ENCODE measurements around the gene UCN. TPM values are rescaled to one million over a fixed set of nuclear protein-coding genes. Genes with fewer than 3 reads are reported as not detected.
"Not testable (repeated sequence)": the region's sequence is repeated elsewhere in the genome, so short reads cannot be mapped to it uniquely, and the experiment has no call there.

Gene UCN
- total RNA-seq, 1 experiment from 2014 or later = 4.4 TPM

- Histone ChIP-seq H3K27me3 (ENCODE audit: control insufficient read depth, insufficient read depth, low read length) (no peaks in the 10 kb centered on the region), H3K4me3 (ENCODE audit: low read depth in 2 of 2, low read length in 2 of 2) (peak overlapping the region; percentile 31 to 55), H3K9me3 (ENCODE audit: control insufficient read depth, insufficient read depth, low read depth, low read length) (no peaks in the 10 kb centered on the region), H3K4me1 (ENCODE audit: control insufficient read depth, insufficient read depth, low read length) (no peaks in the 10 kb centered on the region), H3K36me3 (ENCODE audit: control insufficient read depth, insufficient read depth, low read length) (no peaks in the 10 kb centered on the region), H3K27ac (ENCODE audit: low read length) (peak overlapping the region; percentile 45; the same call in 1 of the 2 replicates)
- in situ Hi-C loops (cut with HindIII; ENCODE audit: low pct_unique_long_range_greater_than_20kb, low sequenced_read_pairs) = no loop called here
- BruUV-seq (replicated peaks) = no TSS peak
- POLR2A ChIA-PET = interaction anchor here (0.6 to 0.8 kb wide), 2 partner anchors 11 to 366 kb away, joined by 4 read pairs; no protein-coding TSS in a partner anchor
- intact Hi-C loops (cut with micrococcal nuclease; ENCODE audit: unreplicated experiment) = no loop called here
- DNase-seq (ENCODE audit: low read depth, low spot score) (no peak), ATAC-seq (peak; percentile 76)
- TF ChIP-seq CTCF (IDR thresholded peaks at IDR 0.05) (peak; percentile 93), POLR2AphosphoS5 (IDR thresholded peaks at IDR 0.05; ENCODE audit: low read depth, low read length) (no peak)
- CTCF ChIA-PET = interaction anchor here (0.6 to 1.8 kb wide), 15 partner anchors 11 to 371 kb away, joined by 3 to 11 read pairs (median 4); partner anchors contain the start of genes MPV17 and SLC30A3
These were observed 4.9 kb downstream of the UCN start for GRCh38 chr2:27303093-27304025.

DNA sequence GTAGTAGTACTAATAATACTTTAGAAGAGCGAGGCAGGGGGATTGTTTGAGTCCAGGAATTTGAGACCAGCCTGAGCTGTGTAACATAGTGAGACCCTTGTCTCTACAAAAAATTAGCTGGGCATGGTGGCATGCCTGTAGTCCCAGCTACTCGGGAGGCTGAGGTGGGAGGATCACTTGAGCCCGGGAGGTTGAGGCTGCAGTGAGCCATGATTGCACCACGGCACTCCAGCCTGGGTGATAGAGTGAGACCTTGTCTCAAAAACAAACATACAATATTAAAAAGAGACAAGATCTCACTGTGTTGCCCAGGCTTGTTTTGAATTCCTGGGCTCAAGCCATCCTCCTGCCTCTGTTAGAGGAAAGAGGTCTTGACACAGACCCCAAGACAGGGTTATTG lies 7.6 kb downstream of the UCN start:
- in situ Hi-C loops (cut with HindIII; ENCODE audit: low pct_unique_long_range_greater_than_20kb, low sequenced_read_pairs); H3K27me3 ChIP-seq (ENCODE audit: control insufficient read depth, insufficient read depth, low read length); intact Hi-C loops (cut with micrococcal nuclease; ENCODE audit: unreplicated experiment); H3K4me3 ChIP-seq (ENCODE audit: low read depth in 2 of 2, low read length in 2 of 2); H3K27ac ChIP-seq (ENCODE audit: low read length); H3K36me3 ChIP-seq (ENCODE audit: control insufficient read depth, insufficient read depth, low read length); ATAC-seq; POLR2A ChIA-PET; BruUV-seq (replicated peaks); H3K4me1 ChIP-seq (ENCODE audit: control insufficient read depth, insufficient read depth, low read length); DNase-seq (ENCODE audit: low read depth, low spot score); CTCF ChIA-PET; H3K9me3 ChIP-seq (ENCODE audit: control insufficient read depth, insufficient read depth, low read depth, low read length): not testable (repeated sequence)

DNA sequence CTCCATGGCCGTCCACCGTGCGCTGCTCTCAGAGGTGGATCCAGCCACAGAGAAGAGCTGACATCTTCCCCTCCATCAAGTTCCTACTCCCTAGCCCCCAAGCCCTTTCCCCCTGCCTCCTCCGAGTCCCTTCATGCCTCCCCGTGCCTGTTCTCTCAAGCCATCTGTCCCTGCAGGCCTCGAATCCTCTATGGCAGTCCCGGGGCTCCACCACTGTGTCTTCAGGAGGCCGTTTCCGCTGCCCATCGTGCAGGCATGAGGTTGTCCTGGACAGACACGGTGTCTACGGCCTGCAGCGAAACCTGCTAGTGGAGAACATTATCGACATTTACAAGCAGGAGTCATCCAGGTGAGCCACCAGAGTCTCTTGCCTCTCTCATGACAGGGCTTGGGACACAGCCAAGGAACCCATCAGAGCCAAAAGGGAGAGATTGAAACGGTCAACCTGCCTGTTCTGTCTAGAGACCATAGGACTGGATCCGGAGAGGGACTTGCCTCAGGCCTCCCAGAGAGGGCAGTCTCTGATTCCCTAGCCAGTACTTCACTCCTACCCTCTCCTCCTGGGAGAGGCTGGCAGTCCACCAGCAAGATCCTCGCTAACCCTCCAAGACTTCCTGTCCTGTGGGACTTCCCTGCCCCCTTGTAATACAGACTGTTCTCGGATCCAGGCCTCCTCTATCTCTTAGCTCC lies 9.7 kb downstream of the UCN start:
- H3K27ac ChIP-seq (ENCODE audit: low read length) = no peak overlapping the region
- peaks cover 1% of the 10 kb centered on the region; the same call in 1 of the 2 replicates for H3K4me1 ChIP-seq (ENCODE audit: control insufficient read depth, insufficient read depth, low read length)
- no peaks in the 10 kb centered on the region for H3K27me3 ChIP-seq (ENCODE audit: control insufficient read depth, insufficient read depth, low read length)
- CTCF ChIA-PET = interaction anchor here (0.5 to 1.5 kb wide), 3 partner anchors 19 to 31 kb away, joined by 3 to 8 read pairs (median 3); partner anchors contain the start of gene MPV17
- H3K4me3 ChIP-seq (ENCODE audit: low read depth in 2 of 2, low read length in 2 of 2) = no peak overlapping the region
- ATAC-seq (peak; percentile 42; the same call in 1 of the 2 replicates), DNase-seq (ENCODE audit: low read depth, low spot score) (no peak)
- no peaks in the 10 kb centered on the region for H3K36me3 ChIP-seq (ENCODE audit: control insufficient read depth, insufficient read depth, low read length)
- H3K9me3 ChIP-seq (ENCODE audit: control insufficient read depth, insufficient read depth, low read depth, low read length) = no peaks in the 10 kb centered on the region
- POLR2A ChIA-PET = no interaction called here
- in situ Hi-C loops (cut with HindIII; ENCODE audit: low pct_unique_long_range_greater_than_20kb, low sequenced_read_pairs) (no loop called here), intact Hi-C loops (cut with micrococcal nuclease; ENCODE audit: unreplicated experiment) (no loop called here)
- TF ChIP-seq CTCF (IDR thresholded peaks at IDR 0.05) = no peak
- BruUV-seq (replicated peaks) = no TSS peak

Data from Panc1 (cell line).